WTC11 (cell line): ENCODE results near the gene STRN.

Experiments
- KAT7 ChIP-seq: sonication (generic); formaldehyde crosslinking; IDR thresholded peaks from 2 replicates; pipeline ENCODE4 v1.8.1; 2023; ENCODE audit warnings: missing genetic modification reagents, mild to moderate bottlenecking, borderline replicate concordance
- NFYB ChIP-seq: sonication (generic); formaldehyde crosslinking; conservative IDR thresholded peaks from 2 replicates; pipeline ENCODE4 v1.8.0; 2022; ENCODE audit warnings: low read depth, missing genetic modification reagents
- TF ChIP-seq, protein P1 (sequence below): sonication (generic); formaldehyde crosslinking; conservative IDR thresholded peaks from 2 replicates; pipeline ENCODE4 v1.8.1; 2022; ENCODE audit warnings: mild to moderate bottlenecking, missing genetic modification reagents
- TF ChIP-seq, protein P2 (sequence below): fragments of 200-600 bp; IDR thresholded peaks from 2 replicates; pipeline ENCODE4 v1.8.0; 2022; ENCODE audit warnings: antibody characterized with exemption

DNA sequence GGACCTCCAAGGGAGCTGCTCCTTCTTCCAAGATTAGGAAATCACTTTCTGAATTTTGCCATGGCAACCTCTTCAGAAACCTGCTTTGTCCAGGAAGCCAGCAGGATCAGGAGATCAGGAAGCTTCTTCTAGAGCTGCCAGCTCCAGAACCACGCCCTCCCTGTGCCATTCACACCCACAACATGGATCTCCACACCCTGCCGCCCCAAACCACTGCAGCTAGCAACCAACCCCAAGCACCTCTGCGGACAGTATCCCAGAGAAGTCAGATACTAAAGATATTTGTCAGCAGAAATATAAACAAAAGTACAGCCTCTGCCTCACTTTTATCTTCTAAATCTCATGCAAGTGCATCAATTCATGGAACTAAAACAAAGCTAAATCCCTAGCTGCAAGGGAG, 163.4 kb downstream of the STRN start:
- TF ChIP-seq, protein P1, sequence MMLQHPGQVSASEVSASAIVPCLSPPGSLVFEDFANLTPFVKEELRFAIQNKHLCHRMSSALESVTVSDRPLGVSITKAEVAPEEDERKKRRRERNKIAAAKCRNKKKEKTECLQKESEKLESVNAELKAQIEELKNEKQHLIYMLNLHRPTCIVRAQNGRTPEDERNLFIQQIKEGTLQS = no peak
- TF ChIP-seq, protein P2, sequence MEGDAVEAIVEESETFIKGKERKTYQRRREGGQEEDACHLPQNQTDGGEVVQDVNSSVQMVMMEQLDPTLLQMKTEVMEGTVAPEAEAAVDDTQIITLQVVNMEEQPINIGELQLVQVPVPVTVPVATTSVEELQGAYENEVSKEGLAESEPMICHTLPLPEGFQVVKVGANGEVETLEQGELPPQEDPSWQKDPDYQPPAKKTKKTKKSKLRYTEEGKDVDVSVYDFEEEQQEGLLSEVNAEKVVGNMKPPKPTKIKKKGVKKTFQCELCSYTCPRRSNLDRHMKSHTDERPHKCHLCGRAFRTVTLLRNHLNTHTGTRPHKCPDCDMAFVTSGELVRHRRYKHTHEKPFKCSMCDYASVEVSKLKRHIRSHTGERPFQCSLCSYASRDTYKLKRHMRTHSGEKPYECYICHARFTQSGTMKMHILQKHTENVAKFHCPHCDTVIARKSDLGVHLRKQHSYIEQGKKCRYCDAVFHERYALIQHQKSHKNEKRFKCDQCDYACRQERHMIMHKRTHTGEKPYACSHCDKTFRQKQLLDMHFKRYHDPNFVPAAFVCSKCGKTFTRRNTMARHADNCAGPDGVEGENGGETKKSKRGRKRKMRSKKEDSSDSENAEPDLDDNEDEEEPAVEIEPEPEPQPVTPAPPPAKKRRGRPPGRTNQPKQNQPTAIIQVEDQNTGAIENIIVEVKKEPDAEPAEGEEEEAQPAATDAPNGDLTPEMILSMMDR = no peak
- TF ChIP-seq KAT7 (no peak), NFYB (CRISPR knock-in tag) (no peak)
